K562 (cell line): Measurements from ENCODE around the gene KIF6. TPM values are rescaled to one million over a fixed set of nuclear protein-coding genes. Genes with fewer than 3 reads are reported as not detected.

Experiments used
- ATAC-seq: fragments of 200-7000 bp; cut with Tn5 transposase; 3 replicates; pipeline ENCODE4 v1.9.1; 2020; ENCODE audit warnings: moderate library complexity
- BruUV-seq: library from RNA; stranded (reverse); fragments of 400-500 nt; replicated peaks from 2 replicates; lab custom pipeline; 2021; lab: Mats Ljungman, UMichigan
- CTCF ChIA-PET: fragments of 300-600 bp; formaldehyde crosslinking; extraction: SDS; loops from one replicate; lab custom pipeline; 2021; ENCODE audit warnings: low intra/inter-chr PET ratio; lab: Yijun Ruan, JAX
- POLR2A ChIA-PET: fragments of 300-600, 350-650 bp; sonication (Branson Sonifier 250); formaldehyde crosslinking; extraction: SDS; loops from one replicate; lab custom pipeline; 2021; ENCODE audit warnings: antibody characterized with exemption, inconsistent platforms; lab: Yijun Ruan, JAX
- DNase-seq, 4 experiments: peaks; one replicate each; pipeline versions ENCODE4 v3.0.0 to v3.0.0-alpha.2; 2011 to 2018; ENCODE audit warnings: low spot score in 3 of 4, mixed read lengths in 3 of 4; ENCODE audit errors: extremely low read depth in 1 of 4
- FAIRE-seq: peaks from 2 replicates; lab custom pipeline; 2011; peaks lifted over from hg19 to GRCh38; lab: Jason Lieb, UNC
- H2AFZ ChIP-seq: 2 replicates; pipeline ENCODE4 v1.6.0; 2011; ENCODE audit warnings: low read depth, low read length, control low read depth, inconsistent platforms
- H3K27ac ChIP-seq: fragments of 200-600 bp; 3 replicates; pipeline ENCODE4 v1.8.0; 2011; ENCODE audit warnings: low read depth, mild to moderate bottlenecking, control low read depth, inconsistent platforms, low read length, moderate library complexity, mixed read lengths; ENCODE audit errors: extremely low read depth
- H3K27me3 ChIP-seq, 2 experiments: fragments of 300-600 bp in 1 of 2; 2 replicates in 1 of 2; 3 replicates in 1 of 2; pipeline versions ENCODE4 v1.6.0 to v1.8.0; 2011; ENCODE audit warnings: inconsistent platforms in 2 of 2, low read length in 2 of 2, mild to moderate bottlenecking in 1 of 2, mixed read lengths in 1 of 2, moderate library complexity in 1 of 2; ENCODE audit not compliant: control insufficient read depth in 2 of 2, insufficient read depth in 2 of 2
- H3K36me3 ChIP-seq: fragments of 300-600 bp; 3 replicates; pipeline ENCODE4 v1.8.0; 2011; ENCODE audit warnings: mild to moderate bottlenecking, low read length, inconsistent platforms; ENCODE audit not compliant: control insufficient read depth, insufficient read depth
- H3K4me1 ChIP-seq, 2 experiments: fragments of 200-600 bp in 1 of 2; replicated peaks in 1 of 2; 2 replicates in 1 of 2; 3 replicates in 1 of 2; pipeline versions ENCODE4 v1.5.1 to v1.8.0; 2011; ENCODE audit warnings: inconsistent platforms in 2 of 2, low read length in 2 of 2, mild to moderate bottlenecking in 1 of 2, mixed read lengths in 1 of 2, moderate library complexity in 1 of 2; ENCODE audit not compliant: control insufficient read depth in 2 of 2, insufficient read depth in 2 of 2
- H3K4me2 ChIP-seq: 2 replicates; pipeline ENCODE4 v1.6.1; 2011; ENCODE audit warnings: low read length, control low read depth, inconsistent platforms, mixed read lengths; ENCODE audit not compliant: insufficient read depth
- H3K4me3 ChIP-seq: fragments of 200-600 bp; sonication (generic), shearing (Covaris generic); 2 replicates; pipeline ENCODE4 v1.5.1; 2016; ENCODE audit warnings: control low read depth, inconsistent platforms
- H3K79me2 ChIP-seq: fragments of 200-600 bp; 3 replicates; pipeline ENCODE4 v1.8.0; 2011; ENCODE audit warnings: low read length, inconsistent platforms; ENCODE audit not compliant: control insufficient read depth, insufficient read depth
- H3K9ac ChIP-seq, 2 experiments: 2 replicates each; pipeline versions ENCODE4 v1.6.0 to v1.6.1; 2011; ENCODE audit warnings: low read depth in 2 of 2, low read length in 2 of 2, control low read depth in 1 of 2, inconsistent platforms in 1 of 2, mild to moderate bottlenecking in 1 of 2, mixed read lengths in 1 of 2; ENCODE audit not compliant: insufficient read depth in 1 of 2
- H3K9me1 ChIP-seq: one replicate; pipeline ENCODE4 v1.6.0; 2011; ENCODE audit warnings: inconsistent platforms, mild to moderate bottlenecking, low read length, moderate library complexity; ENCODE audit not compliant: control insufficient read depth, insufficient read depth
- H3K9me3 ChIP-seq: replicated peaks from 2 replicates; pipeline ENCODE4 v1.5.1; 2011; ENCODE audit warnings: low read depth, low read length, inconsistent platforms; ENCODE audit not compliant: control insufficient read depth, insufficient read depth
- H4K20me1 ChIP-seq: replicated peaks from 2 replicates; pipeline ENCODE4 v1.6.1; 2011; ENCODE audit warnings: low read length, inconsistent platforms, mixed read lengths; ENCODE audit not compliant: control insufficient read depth, insufficient read depth
- CBX5 ChIP-seq: IDR thresholded peaks from 2 replicates; pipeline ENCODE4 v1.6.1; 2014; ENCODE audit warnings: low read depth, borderline replicate concordance
- E2F6 ChIP-seq, 2 experiments: IDR thresholded peaks; 2 replicates each; pipeline ENCODE4 v1.6.1; 2011; ENCODE audit warnings: borderline replicate concordance in 1 of 2, control low read depth in 1 of 2, low read depth in 1 of 2, low read length in 1 of 2, mild to moderate bottlenecking in 1 of 2, mixed read lengths in 1 of 2, moderate library complexity in 1 of 2; ENCODE audit not compliant: insufficient read depth in 1 of 2, insufficient read length in 1 of 2, poor library complexity in 1 of 2, severe bottlenecking in 1 of 2; ENCODE audit errors: extremely low read depth in 1 of 2
- PTRF ChIP-seq: fragments of 450-650 bp; IDR thresholded peaks from 2 replicates; pipeline ENCODE4 v1.6.1; 2016; ENCODE audit warnings: mild to moderate bottlenecking, missing genetic modification characterization, missing compliant biosample characterization
- ZBTB43 ChIP-seq: sonication (generic); formaldehyde crosslinking; IDR thresholded peaks from 2 replicates; pipeline ENCODE4 v1.8.0; 2023; ENCODE audit warnings: mild to moderate bottlenecking, missing genetic modification reagents
- ZNF197 ChIP-seq: fragments of 200-800 bp; sonication (Bioruptor generic); IDR thresholded peaks from 2 replicates; pipeline ENCODE4 v1.6.1; 2016; ENCODE audit warnings: low read depth, missing genetic modification characterization, missing compliant biosample characterization
- ZNF239 ChIP-seq: fragments of 250-450 bp; sonication (Bioruptor Pico); IDR thresholded peaks from 2 replicates; pipeline ENCODE4 v1.4.0; 2020; ENCODE audit warnings: mild to moderate bottlenecking
- in situ Hi-C: fragments of 300-500 bp; cut with MboI; formaldehyde crosslinking; loops from 4 replicates; pipeline ENCODE4 v1.15.0; 2018; ENCODE audit warnings: inconsistent platforms, mixed read lengths
- intact Hi-C: fragments of 100-400 bp; cut with micrococcal nuclease; formaldehyde crosslinking; loops from 2 replicates; pipeline ENCODE4 v1.14.2; 2022
- polyA plus RNA-seq, 8 experiments: library from polyadenylated mRNA; depleted of rRNA in 4 of 8; stranded (reverse) in 5 of 8; unstranded in 3 of 8; fragments of >200 nt; fragmentation: Nextera tagmentation in 2 of 8; fragmentation: Illumina TruSeq in 1 of 8; extraction: Ambion mirVana in 2 of 8; extraction: Trizol in 1 of 8; gene quantifications; 2 replicates each; pipeline versions ENCODE4 v1.2.1 to v1.2.3, GENCODE V29; 2011 to 2014; ENCODE audit warnings: inconsistent platforms in 1 of 8, missing spikeins in 1 of 8
- total RNA-seq, 7 experiments: library from RNA; depleted of rRNA in 6 of 7; stranded (reverse); fragments of >200 nt in 6 of 7; fragmentation: Illumina TruSeq in 2 of 7; extraction: Trizol in 2 of 7; gene quantifications; 2 replicates each; pipeline versions ENCODE4 v1.2.1 to v1.2.3, GENCODE V29; 2011 to 2021; ENCODE audit warnings: low replicate concordance in 1 of 7

KIF6 gene
- total and polyA plus RNA-seq, 9 of the 15 experiments (the other 6 are each of a cell fraction or from before 2014, with no cell fraction given), result not detected

GRCh38 chr6:39714802-39715201 is 10.4 kb downstream of the KIF6 start:
- Histone ChIP-seq H3K27ac (no peak overlapping the region), H3K4me2 (no peak overlapping the region), H3K36me3 (no peaks in the 10 kb centered on the region), H2AFZ (no peak overlapping the region), H3K4me3 (no peak overlapping the region), H3K9me3 (no peaks in the 10 kb centered on the region), H3K27me3 (no peaks in the 10 kb centered on the region; a peak in 1 of 5 replicates), H3K9ac (no peak overlapping the region), H3K79me2 (no peaks in the 10 kb centered on the region), H4K20me1 (no peaks in the 10 kb centered on the region), H3K4me1 (no peaks in the 10 kb centered on the region), H3K9me1 (no peaks in the 10 kb centered on the region)
- intact Hi-C loops, result no loop called here
- DNase-seq (no peak), FAIRE-seq (no peak), ATAC-seq (no peak)
- BruUV-seq, result no TSS peak
- in situ Hi-C loops, result no loop called here
- ChIA-PET POLR2A (interaction anchor here (0.6 kb wide), 1 partner anchor 167 kb away, joined by 3 read pairs; no protein-coding TSS in a partner anchor), CTCF (no interaction called here)
- TF ChIP-seq CBX5 (no peak), ZNF239 (CRISPR knock-in tag) (no peak), ZNF197 (CRISPR knock-in tag) (no peak), E2F6 (IDR thresholded peaks at IDR 0.05; ENCODE audit: borderline replicate concordance in 1 of 2, extremely low read depth in 1 of 2, insufficient read depth in 1 of 2, insufficient read length in 1 of 2, low read depth in 1 of 2, low read length in 1 of 2, poor library complexity in 1 of 2, severe bottlenecking in 1 of 2) (no peak), PTRF (tag) (no peak), ZBTB43 (CRISPR knock-in tag) (no peak)
